HG03103 (cell line): ENCODE data around the gene CDYL.

Experiments used
- ATAC-seq: cut with Tn5 transposase; IDR thresholded peaks from one replicate; pipeline ENCODE4 v1.9.1; 2021; ENCODE audit warnings: low read depth; ENCODE audit not compliant: unreplicated experiment

The CDYL gene

DNA sequence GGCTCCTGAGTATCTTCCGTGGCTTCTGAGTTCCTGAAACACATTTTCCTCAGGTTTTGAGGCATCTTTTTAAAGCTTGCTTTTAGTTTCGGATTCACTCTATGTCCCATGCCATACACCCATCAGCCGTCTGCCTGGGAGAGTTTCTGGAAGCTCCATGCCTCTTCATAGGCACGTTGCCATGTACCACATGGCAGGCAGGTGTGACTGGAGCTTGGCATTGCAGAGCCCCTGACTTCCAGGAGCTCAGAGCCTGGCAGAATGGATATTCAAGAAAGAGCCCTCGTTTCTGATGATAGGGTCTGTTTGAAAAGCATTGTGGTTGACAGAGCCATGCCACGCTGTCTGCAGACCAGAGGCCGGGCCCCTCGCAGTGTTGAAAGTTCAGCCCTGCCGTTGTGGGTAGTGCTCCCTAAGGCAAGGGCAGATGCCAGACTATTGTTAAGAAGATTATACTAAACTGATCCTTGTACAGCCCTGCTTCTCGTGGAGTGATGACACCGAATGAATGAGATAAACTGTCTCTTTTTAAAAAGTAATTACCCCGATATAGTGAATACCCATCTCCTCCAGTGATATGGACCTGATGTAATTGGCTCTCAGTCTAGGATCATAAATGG lies 127.7 kb downstream of the CDYL start:
- no peak for ATAC-seq

DNA sequence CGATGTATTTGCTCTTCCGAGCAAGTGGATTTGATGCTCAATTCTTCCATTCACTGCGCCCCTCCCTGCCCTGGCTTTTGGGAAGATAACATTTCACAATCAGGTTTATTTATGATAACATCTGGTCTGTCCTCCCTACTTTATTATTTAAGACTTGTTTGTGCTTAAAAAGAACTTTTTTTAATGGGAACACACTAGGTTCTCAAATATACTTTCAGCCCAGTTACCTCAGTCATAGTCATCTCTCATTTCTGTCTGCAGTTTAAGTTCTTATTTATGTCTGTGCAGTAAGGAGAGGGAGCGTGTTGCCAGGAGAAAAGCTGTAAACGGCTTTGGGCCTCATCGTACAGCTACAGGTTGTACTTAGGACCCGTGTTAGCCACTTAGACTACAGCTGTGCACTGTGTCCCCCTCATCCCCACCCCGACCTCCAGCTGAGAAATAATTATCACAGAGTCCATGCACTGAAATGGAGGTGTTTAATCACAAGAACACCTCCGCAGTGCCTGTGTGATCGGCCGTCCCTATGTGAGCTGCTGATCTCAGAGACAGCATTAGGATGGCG lies 128.3 kb downstream of the CDYL start:
- ATAC-seq: no peak

DNA sequence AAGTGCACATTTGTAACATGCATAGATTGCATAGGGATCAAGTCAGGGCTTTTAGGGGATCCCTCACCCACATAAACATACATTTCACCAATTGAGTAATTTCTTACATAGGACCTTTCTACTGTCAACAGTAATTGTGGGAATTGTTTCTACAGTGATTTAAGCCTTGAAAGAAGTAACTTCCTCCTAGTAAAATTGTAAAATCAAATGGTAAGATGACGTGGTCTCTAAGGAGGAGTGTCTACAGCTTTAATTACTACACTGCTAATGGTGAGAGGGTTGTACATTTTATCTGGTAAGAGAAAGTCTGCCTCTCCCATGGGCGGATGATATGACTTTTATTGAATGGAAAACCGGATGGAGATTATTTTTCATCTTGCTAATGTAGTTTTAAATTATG lies 129.6 kb downstream of the CDYL start:
- no peak for ATAC-seq

DNA sequence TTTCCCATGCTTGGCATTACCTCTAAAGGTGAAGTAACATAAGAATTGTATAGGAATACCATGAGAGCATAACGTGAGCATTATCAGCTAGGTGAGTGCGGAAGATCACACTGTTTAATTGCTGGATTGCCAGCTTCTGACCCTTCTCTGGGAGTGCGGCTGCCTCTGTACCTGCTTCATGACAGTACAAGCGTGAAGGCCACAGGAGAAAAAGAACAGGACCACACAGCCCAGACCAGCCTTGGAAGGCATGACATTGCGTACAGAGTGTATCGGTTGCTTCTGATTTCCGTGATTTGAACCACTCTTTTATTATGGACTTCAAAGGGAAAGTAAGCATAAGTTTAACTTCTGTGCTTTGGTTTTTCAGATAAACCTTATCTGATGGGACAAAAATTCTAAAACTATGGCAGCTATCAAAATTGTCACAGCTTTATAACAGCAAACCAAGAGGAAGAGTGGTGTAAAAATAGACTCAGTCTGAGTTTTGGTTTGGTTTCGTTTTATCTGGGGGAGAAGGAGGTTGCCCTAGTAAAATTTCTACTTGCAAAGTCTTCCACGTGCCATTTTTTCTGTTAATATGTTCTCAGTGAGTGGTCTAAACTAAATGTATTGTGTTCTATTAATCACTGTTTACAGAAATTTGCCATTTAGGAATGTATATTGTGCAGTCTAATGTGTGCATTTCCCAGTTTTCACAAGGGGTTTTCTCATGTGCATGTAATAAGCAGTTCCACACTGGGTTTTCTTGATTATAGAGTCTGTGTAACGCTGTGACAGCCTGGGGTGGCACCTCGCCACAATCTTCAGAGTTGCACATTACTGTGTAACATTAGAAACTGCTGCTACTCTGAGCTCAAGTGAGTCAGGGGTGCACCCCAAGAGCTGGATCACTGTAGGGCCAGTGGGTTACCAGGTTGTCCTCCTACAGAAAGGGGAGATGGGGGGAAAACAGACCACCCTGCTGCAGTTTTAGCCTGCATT lies 130.4 kb downstream of the CDYL start:
- ATAC-seq: no peak

DNA sequence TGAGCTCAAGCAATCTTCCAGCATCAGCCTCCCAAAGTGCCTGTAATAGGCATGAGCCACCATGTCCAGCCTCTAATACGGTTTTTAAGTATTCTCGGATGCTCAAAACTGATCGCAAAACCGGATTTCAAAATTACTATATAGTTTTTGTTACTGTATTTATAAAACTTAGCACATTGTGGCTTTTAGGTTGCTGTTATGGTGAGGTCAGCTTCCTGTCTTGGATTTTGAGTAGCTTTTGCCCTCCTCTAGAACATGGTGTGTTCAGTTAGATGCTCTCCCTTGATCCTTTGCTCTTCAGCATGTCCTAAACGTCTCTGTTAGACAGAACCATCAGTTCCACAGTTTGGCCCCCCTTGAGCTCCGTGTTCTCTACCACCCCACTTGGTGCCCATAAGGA lies 131.4 kb downstream of the CDYL start:
- ATAC-seq: no peak

DNA sequence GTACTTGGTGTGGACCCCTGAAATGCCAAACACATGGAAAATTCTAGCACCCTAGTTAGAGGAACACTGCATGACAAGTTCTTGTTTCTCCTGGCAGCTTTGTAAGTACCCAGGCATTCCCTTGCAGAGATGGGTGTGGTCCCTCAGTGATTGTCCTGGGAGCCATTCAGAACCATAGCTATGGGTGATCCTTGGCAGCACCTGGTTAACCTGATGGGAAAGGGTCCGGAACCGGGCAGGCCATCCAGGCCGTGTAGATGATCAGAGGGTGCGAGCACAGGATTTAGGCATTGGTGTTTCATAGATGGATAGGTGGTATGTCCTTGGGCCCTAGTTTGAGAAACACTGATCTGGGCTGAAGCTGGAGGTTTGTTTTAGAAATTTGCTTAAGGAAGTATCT lies 131.9 kb downstream of the CDYL start:
- ATAC-seq: no peak

DNA sequence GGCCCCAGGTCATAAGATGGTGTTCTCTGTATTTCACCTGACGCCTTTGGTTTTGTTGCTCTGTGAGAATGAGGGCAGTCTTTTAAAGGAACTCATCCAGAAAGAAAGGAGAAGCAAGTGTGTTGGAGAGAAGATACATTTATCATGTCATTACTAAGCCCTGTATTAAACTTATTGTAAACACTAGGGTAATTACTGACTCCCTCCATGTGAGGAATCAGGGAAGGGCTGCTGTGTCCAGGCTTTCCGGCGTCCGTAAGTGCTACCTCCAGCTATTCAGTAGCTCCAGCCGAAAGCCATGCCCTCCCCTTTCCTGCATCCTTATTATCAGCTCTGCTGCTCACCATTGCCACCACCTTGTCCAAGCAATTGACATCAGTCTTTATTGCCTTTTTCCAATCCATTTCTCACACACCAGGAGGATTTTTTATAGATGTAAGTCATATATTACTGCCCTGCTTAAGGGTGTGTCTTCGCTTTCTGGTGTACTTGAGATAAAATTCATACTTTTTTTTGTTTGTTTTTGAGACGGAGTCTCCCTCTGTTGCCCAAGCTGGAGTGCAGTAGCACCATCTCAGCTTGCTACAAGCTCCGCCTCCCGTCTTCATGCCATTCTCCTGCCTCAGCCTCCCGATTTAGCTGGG lies 133.0 kb downstream of the CDYL start:
- ATAC-seq: no peak

DNA sequence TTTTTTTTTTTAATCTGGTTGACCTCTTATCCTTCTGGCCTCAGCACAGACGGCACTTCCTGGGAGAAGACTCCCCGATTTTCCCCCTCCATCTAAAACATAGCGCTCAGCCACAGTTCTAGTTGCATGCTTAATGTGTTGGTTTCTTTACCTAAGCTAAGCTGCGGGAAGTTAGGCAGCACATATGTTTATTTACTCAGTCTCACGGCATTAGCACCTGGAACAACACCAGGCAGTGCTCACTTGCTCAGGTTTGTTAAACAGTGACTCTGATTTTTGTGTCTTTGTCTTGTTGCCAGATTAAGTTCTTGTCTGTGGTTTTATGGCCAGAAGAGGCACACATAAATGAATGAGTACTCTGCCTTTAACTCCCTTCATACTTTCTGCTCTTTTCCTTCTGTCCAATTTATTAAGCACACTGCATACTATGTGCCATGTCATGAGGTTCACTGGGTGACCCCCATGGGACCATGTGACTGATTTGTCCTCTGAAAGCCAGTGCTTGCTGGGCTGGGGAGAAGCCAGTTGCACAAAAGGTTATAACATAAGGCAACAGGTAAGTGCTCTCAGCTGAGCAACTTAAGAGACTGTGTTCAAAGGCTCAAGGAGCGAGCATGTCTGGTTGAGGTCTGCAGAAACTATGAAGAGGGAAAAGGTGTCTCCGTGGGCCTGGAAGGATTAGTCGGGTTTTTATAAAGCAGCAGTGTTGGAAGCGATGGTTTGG lies 134.0 kb downstream of the CDYL start:
- no peak for ATAC-seq

DNA sequence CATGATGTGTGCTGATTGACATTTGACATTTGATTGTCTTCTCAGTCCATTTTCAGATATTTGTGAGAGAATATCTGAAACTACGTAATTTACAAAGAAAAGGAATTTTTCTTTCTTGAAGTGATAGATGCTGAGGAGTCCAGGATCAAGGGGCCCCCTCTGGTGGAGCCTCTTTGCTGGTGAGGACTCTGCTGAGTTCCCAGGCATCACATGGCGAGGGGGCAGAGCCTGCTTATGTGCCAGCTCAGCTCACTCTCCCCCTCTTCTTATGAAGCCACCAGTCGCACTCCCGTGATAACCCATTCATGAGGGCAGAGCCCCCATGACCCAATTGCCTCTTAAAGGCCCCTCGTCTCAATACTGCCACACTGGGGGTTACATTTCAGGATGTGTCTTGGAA lies 136.4 kb downstream of the CDYL start:
- ATAC-seq: no peak

DNA sequence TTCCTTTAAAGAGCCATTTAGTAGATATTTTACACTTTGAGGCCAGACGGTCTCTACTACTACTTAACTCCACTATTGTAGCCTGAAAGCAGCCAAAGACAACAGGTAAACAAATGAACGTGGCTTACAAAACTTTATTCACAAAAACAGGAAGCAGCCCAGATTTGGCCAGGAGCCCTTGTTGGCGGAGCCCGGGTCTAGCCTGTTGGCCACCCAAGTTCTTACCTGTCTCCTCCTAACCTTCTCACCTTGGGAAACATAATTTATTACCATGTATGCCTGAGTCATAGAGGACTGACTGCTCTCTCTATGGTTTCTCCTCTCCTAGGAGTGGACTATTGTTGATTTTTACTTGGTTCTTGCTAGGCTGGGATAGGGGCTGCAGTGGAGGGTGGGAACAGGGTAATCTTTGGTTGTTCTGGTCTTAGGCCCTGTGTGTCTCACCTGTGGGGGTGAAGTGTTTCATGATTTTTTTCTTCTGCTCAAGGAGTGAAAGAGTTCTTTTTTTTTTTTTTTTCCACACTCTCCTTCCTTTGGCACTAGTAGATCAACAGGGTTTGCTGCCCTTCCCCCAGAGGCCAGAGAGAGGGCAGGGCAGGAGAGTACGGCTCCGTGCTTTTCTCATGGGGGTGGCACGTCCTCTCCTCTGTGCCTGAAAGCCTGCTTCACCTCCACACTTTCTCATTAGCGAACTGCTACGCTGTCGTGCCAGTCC lies 137.7 kb downstream of the CDYL start:
- ATAC-seq: no peak

DNA sequence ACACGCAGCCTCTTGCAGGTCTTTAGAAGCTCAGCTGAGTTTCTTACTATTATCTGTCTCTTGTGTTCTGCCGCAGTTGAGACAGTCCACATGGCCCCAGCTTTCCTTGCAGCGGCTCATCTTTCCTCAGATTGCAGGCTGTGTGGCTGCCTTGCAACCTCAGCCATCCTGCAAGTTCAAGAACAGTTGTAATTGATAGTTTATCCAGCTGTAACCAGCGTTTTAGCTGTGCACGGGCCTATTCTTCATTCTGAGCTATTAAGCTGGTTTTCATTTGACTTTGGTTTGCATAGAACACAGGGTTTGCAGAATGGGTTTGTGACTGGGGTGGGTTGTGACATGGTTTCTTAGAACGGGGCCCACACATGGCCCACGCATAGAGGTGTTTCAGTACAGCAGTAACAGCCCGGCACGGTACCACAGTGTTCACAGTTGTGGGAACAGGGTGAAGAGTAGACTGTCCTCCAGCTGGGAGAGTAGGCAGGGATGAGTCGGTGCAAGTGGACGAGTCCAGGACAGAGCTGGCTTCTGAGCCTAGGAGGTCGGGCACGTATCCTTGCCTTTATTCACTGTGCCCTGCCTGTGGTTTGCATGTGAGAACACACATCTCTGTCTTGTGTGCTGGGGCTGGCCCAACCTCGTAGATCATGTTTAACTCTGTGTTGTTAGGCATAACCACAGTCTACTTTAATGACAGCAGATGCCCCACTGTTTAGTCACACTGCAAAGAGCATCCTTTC lies 138.4 kb downstream of the CDYL start:
- no peak for ATAC-seq

DNA sequence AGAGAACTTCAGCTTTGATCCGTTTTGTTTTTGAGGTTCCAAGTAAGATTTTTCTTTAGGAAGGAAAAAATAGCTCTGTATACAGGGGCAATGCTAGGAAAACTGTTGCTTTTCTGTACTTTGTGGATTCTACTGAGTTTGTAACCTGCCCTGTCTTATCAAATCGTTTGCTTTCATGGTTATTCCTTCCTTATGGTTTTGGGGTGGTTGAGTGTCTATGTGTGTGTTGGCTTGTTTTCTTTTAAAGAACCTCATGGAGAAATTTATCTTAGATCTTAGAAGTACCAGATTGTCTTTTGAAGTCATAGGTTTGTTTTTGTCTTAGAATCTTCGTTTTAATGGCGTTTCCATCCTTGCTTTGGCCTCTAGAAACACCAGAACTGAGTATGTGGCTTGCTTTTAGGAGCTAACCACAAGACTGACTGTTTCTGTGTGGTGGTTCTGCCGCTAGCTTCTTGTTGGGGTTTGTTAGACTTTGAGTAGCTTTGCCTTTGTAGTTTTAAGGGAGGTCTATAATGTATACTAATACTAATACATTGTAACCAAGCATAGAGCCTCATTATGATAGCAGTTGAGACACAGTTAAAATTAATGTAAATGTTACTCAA lies 140.9 kb downstream of the CDYL start:
- ATAC-seq: no peak

DNA sequence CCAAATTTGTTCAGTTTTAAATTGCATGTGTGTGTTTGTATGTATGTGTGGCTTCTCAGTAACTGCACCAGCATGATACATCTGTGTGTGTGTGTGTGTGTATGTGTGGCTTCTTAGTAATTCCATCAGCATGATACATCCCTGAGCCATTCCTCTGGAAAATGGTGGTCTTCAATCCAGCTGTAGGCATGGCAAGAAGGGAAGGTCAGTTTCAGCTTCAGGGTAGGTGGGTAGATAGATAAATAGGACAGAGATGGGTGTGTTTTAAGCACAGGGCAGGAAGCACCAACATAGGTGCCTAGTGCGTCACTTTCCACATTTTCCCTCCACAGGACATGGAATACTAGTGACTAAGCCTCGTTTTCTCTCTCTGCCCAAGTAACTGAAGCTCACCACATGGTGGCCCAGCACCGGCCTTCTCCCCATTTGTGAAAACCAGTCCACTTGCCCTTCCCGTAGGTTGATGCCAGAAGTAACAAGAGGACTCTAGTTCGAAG lies 144.8 kb downstream of the CDYL start:
- no peak for ATAC-seq

DNA sequence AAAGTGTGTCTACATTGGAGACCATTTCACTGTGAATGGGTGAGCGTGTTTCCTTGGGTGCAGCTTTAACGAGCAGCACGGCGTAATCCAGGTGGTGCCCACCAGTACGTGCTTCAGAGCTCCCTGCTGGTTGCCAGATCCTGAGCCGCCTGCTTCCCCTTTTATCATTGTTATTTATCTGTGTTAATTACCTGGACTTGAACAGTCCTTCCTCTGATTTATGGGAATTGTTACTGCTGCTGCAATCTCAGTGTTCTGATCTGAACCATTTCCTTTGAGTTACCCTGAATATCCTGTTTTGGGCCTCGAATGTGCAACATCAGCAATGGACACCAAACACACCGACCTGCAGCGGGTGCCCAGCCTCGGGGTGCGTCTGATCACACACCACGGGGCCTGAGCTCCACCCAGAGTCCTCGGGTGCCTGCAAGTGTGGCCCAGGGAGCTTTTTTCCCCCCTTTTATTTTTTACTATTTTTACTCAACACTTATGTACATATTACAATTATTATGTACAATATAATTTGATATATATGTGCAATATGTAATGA lies 146.4 kb downstream of the CDYL start:
- no peak for ATAC-seq

DNA sequence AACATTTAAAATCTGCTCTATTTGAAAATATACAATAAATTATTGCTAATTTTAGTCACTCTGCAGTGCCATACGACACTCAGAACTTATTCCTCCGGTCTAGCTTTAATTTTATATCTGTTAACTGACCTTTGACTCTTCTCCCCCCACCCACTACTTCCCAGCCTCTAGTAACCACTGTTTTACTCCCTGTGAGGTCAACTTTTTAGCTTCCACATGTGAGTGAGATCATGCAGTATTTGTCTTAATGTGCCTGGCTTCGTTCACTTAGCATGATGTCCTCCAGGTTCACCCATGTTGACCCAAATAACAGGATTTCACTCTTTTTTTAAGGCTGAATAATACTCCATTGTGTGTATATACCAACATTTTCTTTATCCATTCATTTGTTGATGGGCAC lies 146.9 kb downstream of the CDYL start:
- ATAC-seq: no peak

DNA sequence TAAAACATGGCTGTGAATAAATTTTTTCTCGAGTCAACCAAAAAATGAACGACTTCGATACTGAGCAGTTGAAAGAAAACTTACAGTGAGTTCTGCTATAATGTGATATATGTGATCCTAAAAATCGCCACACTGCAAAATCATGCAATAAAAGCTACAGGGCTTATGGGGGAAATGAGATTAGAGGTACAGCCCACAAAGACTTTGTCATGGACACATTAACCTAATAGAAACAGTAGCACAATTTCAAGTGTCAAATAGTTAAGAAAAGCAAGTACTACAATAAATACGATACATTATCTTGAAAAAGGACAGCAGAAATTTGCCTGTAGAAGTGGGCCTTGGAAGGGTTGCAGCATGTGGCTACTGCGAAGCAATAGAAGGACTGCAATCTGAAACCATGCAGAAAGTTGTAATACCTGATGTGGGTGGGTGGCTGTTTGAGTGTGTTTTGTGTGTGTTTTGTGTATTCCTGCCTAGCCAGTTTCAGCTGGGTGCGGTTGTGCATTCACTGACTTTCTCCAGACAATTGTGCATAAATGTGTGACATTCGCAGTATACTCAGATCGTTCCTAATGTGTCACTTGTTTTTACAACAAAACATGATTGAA lies 148.6 kb downstream of the CDYL start:
- no peak for ATAC-seq

DNA sequence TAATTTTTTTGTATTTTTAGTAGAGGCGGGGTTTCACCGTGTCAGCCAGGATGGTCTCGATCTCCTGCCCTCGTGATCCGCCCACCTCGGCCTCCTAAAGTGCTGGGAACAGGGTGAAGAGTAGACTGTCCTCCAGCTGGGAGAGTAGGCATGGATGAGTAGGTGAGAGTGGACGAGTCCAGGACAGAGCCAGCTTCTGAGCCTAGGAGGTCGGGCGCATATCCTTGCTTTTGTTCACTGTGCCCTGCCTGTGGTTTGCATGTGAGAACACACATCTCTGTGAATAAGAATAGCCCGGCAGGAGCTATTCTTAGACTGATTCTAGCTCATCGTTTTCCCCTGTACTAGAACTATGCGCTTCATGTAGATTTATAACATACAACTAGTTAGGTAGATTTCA lies 149.4 kb downstream of the CDYL start:
- ATAC-seq: no peak

DNA sequence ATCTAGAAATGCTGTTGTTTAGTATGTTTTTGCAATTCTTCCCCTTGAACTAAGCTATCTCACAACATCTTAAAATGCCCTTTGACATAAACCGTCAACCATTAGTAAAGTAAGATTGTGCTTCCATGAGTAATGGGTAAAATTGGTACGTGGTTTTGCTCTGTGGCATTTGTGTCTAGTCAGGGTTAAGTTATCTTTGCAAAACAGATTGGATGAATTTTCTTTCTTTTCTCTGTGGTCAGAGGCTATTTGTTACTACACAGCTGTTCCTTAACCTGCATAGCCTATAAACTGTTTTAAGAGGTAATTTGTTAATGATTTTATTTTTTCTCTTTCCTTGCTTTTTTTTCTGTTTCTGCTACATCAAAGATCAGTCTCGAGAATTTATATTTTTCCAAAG lies 152.2 kb downstream of the CDYL start:
- no peak for ATAC-seq
